Activated naive CD8-positive, alpha-beta T cell treated with anti-CD3 and anti-CD28 coated beads for 36 hours (primary cell): ENCODE data around the gene NDC80. TPM values are rescaled to one million over a fixed set of nuclear protein-coding genes. Genes with fewer than 3 reads are reported as not detected.
"Not testable (repeated sequence)": the region's sequence is repeated elsewhere in the genome, so short reads cannot be mapped to it uniquely, and the experiment has no call there.

Experiments used
- DNase-seq: peaks from one replicate; pipeline ENCODE4 v3.0.0; 2021
- H3K27ac Mint-ChIP-seq: one replicate; pipeline ENCODE4 v1.8.0; 2022; ENCODE audit warnings: mild to moderate bottlenecking, moderate library complexity, mixed read lengths
- H3K27me3 Mint-ChIP-seq: one replicate; pipeline ENCODE4 v1.8.0; 2022; ENCODE audit warnings: mild to moderate bottlenecking, mixed read lengths
- H3K36me3 Mint-ChIP-seq: one replicate; pipeline ENCODE4 v1.8.0; 2021; ENCODE audit warnings: mild to moderate bottlenecking, mixed read lengths
- H3K4me1 Mint-ChIP-seq: one replicate; pipeline ENCODE4 v1.8.0; 2021; ENCODE audit warnings: mixed read lengths
- H3K4me3 Mint-ChIP-seq: one replicate; pipeline ENCODE4 v1.8.0; 2022; ENCODE audit warnings: mild to moderate bottlenecking, moderate library complexity, mixed read lengths
- H3K9me3 Mint-ChIP-seq: one replicate; pipeline ENCODE4 v1.8.0; 2022; ENCODE audit warnings: mixed read lengths
- total RNA-seq, 2 experiments: library from RNA; stranded (reverse); gene quantifications; one replicate each; pipeline ENCODE4 v1.2.3, GENCODE V29; 2021

NDC80 gene
- total RNA-seq, 2 experiments from 2014 or later: 81.6 to 89.7 TPM

DNA sequence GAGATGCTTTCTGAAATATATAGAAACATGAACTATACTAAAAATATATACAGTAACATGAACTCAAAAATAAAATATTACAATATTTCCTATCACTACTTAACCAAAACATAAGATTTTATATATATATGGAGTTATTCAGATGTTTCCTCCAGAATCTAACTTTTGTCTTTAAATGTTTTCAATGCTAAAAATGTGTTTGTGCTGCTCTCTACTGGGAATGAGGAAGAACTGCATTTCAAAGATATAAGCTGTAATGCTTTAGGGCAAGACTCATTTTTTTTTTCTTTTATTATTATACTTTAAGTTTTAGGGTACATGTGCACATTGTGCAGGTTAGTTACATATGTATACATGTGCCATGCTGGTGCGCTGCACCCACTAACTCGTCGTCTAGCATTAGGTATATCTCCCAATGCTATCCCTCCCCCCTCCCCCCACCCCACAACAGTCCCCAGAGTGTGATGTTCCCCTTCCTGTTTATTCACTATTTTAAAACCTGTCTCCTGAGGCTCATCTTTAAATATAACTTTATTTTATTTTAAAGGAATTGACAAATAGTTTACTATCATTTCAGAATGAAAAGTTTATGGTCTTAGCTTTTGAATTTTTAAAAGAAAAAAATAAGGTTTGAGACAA lies 29.3 kb upstream of the NDC80 start:
- H3K4me3 Mint-ChIP-seq, H3K27me3 Mint-ChIP-seq, H3K36me3 Mint-ChIP-seq, H3K27ac Mint-ChIP-seq, DNase-seq, H3K9me3 Mint-ChIP-seq, H3K4me1 Mint-ChIP-seq: not testable (repeated sequence)

- Mint-ChIP-seq H3K36me3 (peaks cover 4% of the 10 kb centered on the region), H3K27me3 (no peaks in the 10 kb centered on the region), H3K4me3 (no peak overlapping the region), H3K4me1 (peaks cover 5% of the 10 kb centered on the region), H3K27ac (no peak overlapping the region), H3K9me3 (no peaks in the 10 kb centered on the region)
- no peak for DNase-seq
These were observed 26.2 kb upstream of the NDC80 start for GRCh38 chr18:2545155-2545554.

- Mint-ChIP-seq H3K9me3 (no peaks in the 10 kb centered on the region), H3K4me1 (peaks cover 9% of the 10 kb centered on the region), H3K27ac (no peak overlapping the region), H3K27me3 (no peaks in the 10 kb centered on the region), H3K4me3 (no peak overlapping the region), H3K36me3 (peaks cover 14% of the 10 kb centered on the region)
- DNase-seq: no peak
These were observed 23.8 kb upstream of the NDC80 start for GRCh38 chr18:2547477-2548087.

GRCh38 chr18:2549462-2549861 lies 21.9 kb upstream of the NDC80 start:
- no peak overlapping the region for H3K4me3 Mint-ChIP-seq
- no peak for DNase-seq
- H3K36me3 Mint-ChIP-seq: peaks cover 14% of the 10 kb centered on the region
- no peaks in the 10 kb centered on the region for H3K9me3 Mint-ChIP-seq
- peaks cover 9% of the 10 kb centered on the region for H3K4me1 Mint-ChIP-seq
- H3K27me3 Mint-ChIP-seq: no peaks in the 10 kb centered on the region
- no peak overlapping the region for H3K27ac Mint-ChIP-seq

GRCh38 chr18:2551425-2551824 lies 19.9 kb upstream of the NDC80 start:
- peaks cover 14% of the 10 kb centered on the region for H3K36me3 Mint-ChIP-seq
- H3K4me1 Mint-ChIP-seq: peaks cover 9% of the 10 kb centered on the region
- H3K9me3 Mint-ChIP-seq: no peaks in the 10 kb centered on the region
- H3K27ac Mint-ChIP-seq: no peak overlapping the region
- DNase-seq: no peak
- H3K27me3 Mint-ChIP-seq: no peaks in the 10 kb centered on the region
- no peak overlapping the region for H3K4me3 Mint-ChIP-seq

GRCh38 chr18:2554696-2555095 lies 16.7 kb upstream of the NDC80 start:
- Mint-ChIP-seq H3K9me3 (no peaks in the 10 kb centered on the region), H3K36me3 (peaks cover 10% of the 10 kb centered on the region), H3K4me3 (no peak overlapping the region), H3K4me1 (peaks cover 11% of the 10 kb centered on the region), H3K27ac (no peak overlapping the region), H3K27me3 (no peaks in the 10 kb centered on the region)
- no peak for DNase-seq

DNA sequence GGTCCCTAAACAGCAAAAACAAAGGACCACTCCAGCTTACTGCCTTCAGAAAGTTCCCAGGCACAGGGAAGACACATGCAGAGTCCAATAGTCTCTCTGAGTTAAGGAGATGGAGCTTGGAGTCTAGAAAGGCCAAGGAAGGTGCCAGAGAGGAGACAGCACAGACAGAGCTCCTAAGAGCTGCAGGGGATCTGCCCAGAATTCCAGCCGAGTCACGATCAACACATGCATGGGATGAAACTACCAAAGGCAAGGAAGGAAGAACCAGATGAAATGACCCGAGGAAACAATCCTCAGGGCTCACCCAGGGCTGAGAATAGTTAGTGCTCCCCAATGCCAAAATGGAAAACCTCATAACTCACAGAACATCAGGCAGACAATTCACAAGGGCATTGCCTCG lies 15.5 kb upstream of the NDC80 start:
- H3K9me3 Mint-ChIP-seq: no peaks in the 10 kb centered on the region
- H3K4me3 Mint-ChIP-seq: no peak overlapping the region
- no peaks in the 10 kb centered on the region for H3K27me3 Mint-ChIP-seq
- DNase-seq: no peak
- H3K36me3 Mint-ChIP-seq: peaks cover 7% of the 10 kb centered on the region
- no peak overlapping the region for H3K27ac Mint-ChIP-seq
- peaks cover 8% of the 10 kb centered on the region for H3K4me1 Mint-ChIP-seq

DNA sequence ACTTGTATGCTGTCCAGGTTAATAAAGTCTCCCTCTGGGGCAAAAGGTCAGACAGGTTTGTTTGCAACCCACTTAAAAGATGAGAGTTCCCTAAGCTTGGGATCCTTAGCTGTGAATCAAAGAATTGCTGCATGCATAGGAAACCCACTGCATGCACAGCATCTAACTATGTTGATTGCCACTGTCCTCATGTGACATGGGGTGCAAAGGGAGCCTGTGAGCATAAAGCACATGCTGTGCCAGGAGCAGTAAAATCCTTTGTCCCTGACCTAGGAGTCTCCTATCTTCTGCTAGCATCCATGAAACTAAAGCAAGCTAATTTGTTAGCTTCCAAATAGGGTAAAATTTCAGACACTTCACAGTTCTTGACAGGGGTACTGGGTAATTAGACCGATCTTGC lies 13.8 kb upstream of the NDC80 start:
- Mint-ChIP-seq H3K27ac (no peak overlapping the region), H3K4me1 (peaks cover 6% of the 10 kb centered on the region), H3K27me3 (no peaks in the 10 kb centered on the region), H3K4me3 (no peak overlapping the region), H3K36me3 (peaks cover 7% of the 10 kb centered on the region), H3K9me3 (no peaks in the 10 kb centered on the region)
- DNase-seq: no peak

DNA sequence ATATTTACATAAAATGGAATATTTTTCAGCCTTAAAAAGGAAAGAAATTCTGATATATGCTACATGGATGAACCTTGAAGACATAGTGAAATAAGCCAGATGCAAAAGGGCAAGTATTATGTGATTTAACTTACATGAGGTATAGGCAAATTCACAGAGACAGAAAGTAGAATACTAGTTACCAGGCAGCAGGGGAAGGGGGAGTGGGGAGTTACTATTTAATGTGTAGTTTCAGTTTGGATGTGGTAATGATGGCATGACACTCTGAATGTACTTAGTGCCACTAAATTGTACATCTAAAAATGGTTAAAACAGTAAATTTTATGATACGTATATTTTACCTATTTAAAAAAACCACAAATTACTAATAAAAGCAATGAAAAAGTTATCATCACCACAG lies 12.1 kb upstream of the NDC80 start:
- Mint-ChIP-seq H3K4me3 (no peak overlapping the region), H3K27me3 (no peaks in the 10 kb centered on the region), H3K4me1 (peaks cover 6% of the 10 kb centered on the region), H3K27ac (no peak overlapping the region), H3K36me3 (peaks cover 9% of the 10 kb centered on the region), H3K9me3 (no peaks in the 10 kb centered on the region)
- DNase-seq: no peak

DNA sequence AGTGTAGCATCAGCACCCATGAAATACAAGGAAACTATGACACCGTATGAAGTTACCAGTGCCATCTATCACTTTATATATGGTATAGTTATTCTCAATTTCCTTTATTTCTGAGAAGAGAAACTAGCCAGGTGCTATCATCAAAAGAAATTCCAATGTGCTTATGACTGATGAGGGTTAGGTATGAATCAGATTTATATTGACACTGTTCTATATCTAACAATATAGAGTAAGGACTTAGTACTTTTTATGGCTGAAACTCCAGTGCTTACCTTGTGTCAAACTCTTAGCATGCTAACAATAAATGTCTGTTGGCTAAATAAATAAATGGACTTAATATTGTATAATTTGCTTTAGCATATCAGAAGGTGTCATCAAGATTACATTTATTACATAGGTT lies 7.0 kb upstream of the NDC80 start:
- no peak overlapping the region for H3K4me3 Mint-ChIP-seq
- peaks cover 35% of the 10 kb centered on the region for H3K36me3 Mint-ChIP-seq
- no peaks in the 10 kb centered on the region for H3K27me3 Mint-ChIP-seq
- no peaks in the 10 kb centered on the region for H3K9me3 Mint-ChIP-seq
- no peak for DNase-seq
- H3K4me1 Mint-ChIP-seq: peaks cover 27% of the 10 kb centered on the region
- no peak overlapping the region for H3K27ac Mint-ChIP-seq

GRCh38 chr18:2568129-2568528 lies 3.2 kb upstream of the NDC80 start:
- Mint-ChIP-seq H3K9me3 (no peaks in the 10 kb centered on the region), H3K27me3 (no peaks in the 10 kb centered on the region), H3K27ac (no peak overlapping the region), H3K4me1 (peaks cover 40% of the 10 kb centered on the region), H3K36me3 (peaks cover 45% of the 10 kb centered on the region), H3K4me3 (no peak overlapping the region)
- no peak for DNase-seq

DNA sequence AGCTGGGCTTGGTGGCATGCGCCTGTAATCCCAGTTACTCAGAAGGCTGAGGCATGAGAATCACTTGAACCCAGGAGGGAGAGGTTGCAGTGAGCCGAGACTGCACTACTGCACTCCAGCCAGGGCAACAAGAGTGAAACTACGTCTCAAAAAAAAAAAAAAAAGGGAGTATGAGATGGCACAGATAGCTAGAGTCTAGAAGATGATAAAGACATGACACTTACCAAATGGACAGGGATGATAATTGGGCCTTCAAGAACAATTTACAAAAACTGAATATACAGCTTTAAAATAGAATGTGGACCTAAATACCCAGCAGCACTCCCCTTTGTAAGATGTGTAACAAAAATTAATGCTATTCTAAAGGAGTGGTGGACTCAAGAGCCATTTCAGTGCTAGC lies 2.8 kb upstream of the NDC80 start:
- H3K4me1 Mint-ChIP-seq: peaks cover 43% of the 10 kb centered on the region
- no peaks in the 10 kb centered on the region for H3K27me3 Mint-ChIP-seq
- peaks cover 48% of the 10 kb centered on the region for H3K36me3 Mint-ChIP-seq
- no peaks in the 10 kb centered on the region for H3K9me3 Mint-ChIP-seq
- H3K27ac Mint-ChIP-seq: no peak overlapping the region
- DNase-seq: no peak
- H3K4me3 Mint-ChIP-seq: no peak overlapping the region

DNA sequence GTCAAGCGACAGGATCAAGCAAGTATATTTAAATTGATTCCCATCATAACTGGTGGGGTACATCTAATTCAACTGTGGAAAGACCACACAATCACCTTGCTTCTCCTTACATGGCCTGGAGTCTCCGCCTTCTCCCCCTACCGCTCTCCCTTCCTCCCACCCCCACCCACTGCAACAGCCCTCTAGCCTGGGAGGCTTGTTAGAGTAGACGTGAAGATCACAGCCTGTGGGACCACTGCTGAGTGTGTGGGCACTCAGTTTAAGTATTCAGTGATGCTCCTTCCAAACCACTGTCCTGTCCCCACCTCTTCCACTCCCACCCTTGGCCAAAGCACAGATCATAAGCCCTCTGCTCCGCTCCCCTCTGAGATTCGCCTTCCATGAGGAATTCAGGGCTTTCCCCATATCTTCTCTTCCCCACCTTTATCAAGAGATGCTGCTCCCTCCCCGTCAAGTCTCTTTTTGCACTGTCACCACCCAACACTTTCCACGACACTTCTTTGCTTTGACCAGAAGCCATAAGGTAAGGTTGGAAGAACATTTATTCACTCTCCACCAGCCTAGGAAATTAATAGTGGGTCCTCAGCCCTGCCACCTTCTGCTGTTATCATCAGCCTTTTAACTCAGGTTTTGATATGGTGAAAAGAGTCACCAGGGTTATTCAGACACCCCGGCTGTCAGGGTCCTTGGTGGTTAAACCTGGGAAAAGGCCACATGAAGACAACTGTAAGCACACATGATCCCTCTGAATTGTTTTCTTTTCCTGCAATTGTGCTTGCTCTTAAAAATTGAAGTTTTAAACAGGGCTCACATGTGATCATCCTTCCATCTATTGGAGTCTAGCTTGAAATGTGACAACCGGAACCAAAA lies 1.8 kb upstream of the NDC80 start:
- Mint-ChIP-seq H3K4me1 (peaks cover 40% of the 10 kb centered on the region), H3K27ac (peak overlapping the region; percentile 17), H3K9me3 (no peaks in the 10 kb centered on the region), H3K27me3 (no peaks in the 10 kb centered on the region), H3K4me3 (peak overlapping the region; percentile 99), H3K36me3 (peaks cover 51% of the 10 kb centered on the region)
- DNase-seq: no peak

- Mint-ChIP-seq H3K27ac (peak overlapping the region; percentile 99), H3K9me3 (no peaks in the 10 kb centered on the region), H3K27me3 (no peaks in the 10 kb centered on the region), H3K4me3 (peak overlapping the region; percentile 99), H3K4me1 (peaks cover 40% of the 10 kb centered on the region), H3K36me3 (peaks cover 53% of the 10 kb centered on the region)
- DNase-seq: peak; percentile 56
These were observed 571 bp upstream of the NDC80 start for GRCh38 chr18:2570772-2571199.

- Mint-ChIP-seq H3K9me3 (no peaks in the 10 kb centered on the region), H3K36me3 (peaks cover 60% of the 10 kb centered on the region), H3K4me1 (peaks cover 39% of the 10 kb centered on the region), H3K4me3 (peak overlapping the region; percentile 99), H3K27me3 (no peaks in the 10 kb centered on the region), H3K27ac (peak overlapping the region; percentile 99)
- DNase-seq: no peak
These were observed 813 bp downstream of the NDC80 start for GRCh38 chr18:2572171-2572569.
